Glutamatergic neuron (in vitro differentiated cells): ENCODE results near the gene DNAJC6. TPM values are rescaled to one million over a fixed set of nuclear protein-coding genes. Genes with fewer than 3 reads are reported as not detected.

ENCODE experiments used
- DNase-seq: peaks from one replicate; pipeline ENCODE4 v3.0.0; 2022
- H3K27ac Mint-ChIP-seq: one replicate; pipeline ENCODE4 v1.8.0; 2020; ENCODE audit warnings: mild to moderate bottlenecking, mixed read lengths, inconsistent platforms; ENCODE audit not compliant: unreplicated experiment
- H3K27me3 Mint-ChIP-seq: one replicate; pipeline ENCODE4 v1.8.0; 2020; ENCODE audit warnings: mild to moderate bottlenecking, moderate library complexity, mixed read lengths, inconsistent platforms; ENCODE audit not compliant: unreplicated experiment
- H3K36me3 Mint-ChIP-seq: one replicate; pipeline ENCODE4 v1.8.0; 2020; ENCODE audit warnings: mild to moderate bottlenecking, mixed read lengths, inconsistent platforms; ENCODE audit not compliant: unreplicated experiment
- H3K4me1 Mint-ChIP-seq: one replicate; pipeline ENCODE4 v1.8.0; 2020; ENCODE audit warnings: mild to moderate bottlenecking, low read depth, mixed read lengths, inconsistent platforms; ENCODE audit not compliant: unreplicated experiment
- H3K4me3 Mint-ChIP-seq: one replicate; pipeline ENCODE4 v1.8.0; 2020; ENCODE audit warnings: mild to moderate bottlenecking, mixed read lengths, inconsistent platforms; ENCODE audit not compliant: unreplicated experiment
- H3K9me3 Mint-ChIP-seq: one replicate; pipeline ENCODE4 v1.8.0; 2020; ENCODE audit warnings: mild to moderate bottlenecking, moderate library complexity, mixed read lengths, inconsistent platforms; ENCODE audit not compliant: unreplicated experiment
- CTCF ChIP-seq: fragments of 200-600 bp; sonication (generic); IDR thresholded peaks from one replicate; pipeline ENCODE4 v1.5.0; 2021; ENCODE audit not compliant: partially characterized antibody, unreplicated experiment
- total RNA-seq: library from RNA; stranded (reverse); fragmentation: NEBNext Ultra II Directional; extraction: Animal tissue kit (Norgen Biotek cat#: 25700); gene quantifications from one replicate; pipeline ENCODE4 v1.2.1, GENCODE V29; 2021; ENCODE audit not compliant: unreplicated experiment

DNAJC6 gene
- total RNA-seq, 1 donor from 2014 or later = 54.6 TPM

- no peak overlapping the region for H3K27ac Mint-ChIP-seq
Measured at GRCh38 chr1:65435987-65436386, 126.6 kb downstream of the DNAJC6 start.

GRCh38 chr1:65437616-65438015 is 128.3 kb downstream of the DNAJC6 start:
- H3K27ac Mint-ChIP-seq = no peak overlapping the region
- no peak for DNase-seq
- peaks cover 4% of the 10 kb centered on the region for H3K9me3 Mint-ChIP-seq
- no peak for TF ChIP-seq CTCF
- H3K4me1 Mint-ChIP-seq = peaks cover 16% of the 10 kb centered on the region
- H3K27me3 Mint-ChIP-seq = no peaks in the 10 kb centered on the region
- no peaks in the 10 kb centered on the region for H3K36me3 Mint-ChIP-seq
- no peak overlapping the region for H3K4me3 Mint-ChIP-seq

More at GRCh38 chr1:65435987-65436386, 126.6 kb downstream of the DNAJC6 start:
- Mint-ChIP-seq H3K27me3 (no peaks in the 10 kb centered on the region), H3K4me3 (no peak overlapping the region), H3K4me1 (peaks cover 11% of the 10 kb centered on the region), H3K9me3 (peaks cover 4% of the 10 kb centered on the region), H3K36me3 (no peaks in the 10 kb centered on the region)
- no peak for DNase-seq
- no peak for TF ChIP-seq CTCF

- Mint-ChIP-seq H3K9me3 (peaks cover 4% of the 10 kb centered on the region), H3K36me3 (no peaks in the 10 kb centered on the region), H3K4me1 (peaks cover 16% of the 10 kb centered on the region), H3K27me3 (no peaks in the 10 kb centered on the region), H3K4me3 (no peak overlapping the region), H3K27ac (peak overlapping the region; percentile 53)
- TF ChIP-seq CTCF = no peak
- DNase-seq = no peak
Measured at GRCh38 chr1:65440322-65440900, 131.1 kb downstream of the DNAJC6 start.

- peaks cover 16% of the 10 kb centered on the region for H3K4me1 Mint-ChIP-seq
- H3K9me3 Mint-ChIP-seq = peaks cover 4% of the 10 kb centered on the region
- H3K4me3 Mint-ChIP-seq = no peak overlapping the region
- no peak for DNase-seq
- no peak for TF ChIP-seq CTCF
- no peaks in the 10 kb centered on the region for H3K27me3 Mint-ChIP-seq
- H3K27ac Mint-ChIP-seq = no peak overlapping the region
- no peaks in the 10 kb centered on the region for H3K36me3 Mint-ChIP-seq
Measured at GRCh38 chr1:65440915-65441314, 131.6 kb downstream of the DNAJC6 start.

GRCh38 chr1:65441464-65441863 is 132.1 kb downstream of the DNAJC6 start:
- Mint-ChIP-seq H3K4me1 (peaks cover 16% of the 10 kb centered on the region), H3K27ac (no peak overlapping the region), H3K36me3 (no peaks in the 10 kb centered on the region), H3K27me3 (no peaks in the 10 kb centered on the region), H3K4me3 (no peak overlapping the region), H3K9me3 (peaks cover 4% of the 10 kb centered on the region)
- no peak for DNase-seq
- TF ChIP-seq CTCF = no peak
